IPS-NIHi11 (cell line): ENCODE results near the gene KAZN.
A peak's percentile ranks its signal among the peaks of the same experiment; 100 is the strongest.

ENCODE experiments used
- DNase-seq: peaks from one replicate; pipeline ENCODE4 v3.0.0; 2012; ENCODE audit warnings: mixed read lengths, low spot score

The KAZN gene

GRCh38 chr1:15063346-15063745 lies 464.9 kb downstream of the KAZN start:
- DNase-seq: no peak

GRCh38 chr1:15063783-15064182 lies 465.3 kb downstream of the KAZN start:
- no peak for DNase-seq

GRCh38 chr1:15064217-15064929 lies 465.9 kb downstream of the KAZN start:
- no peak for DNase-seq

GRCh38 chr1:15065291-15065690 lies 466.8 kb downstream of the KAZN start:
- DNase-seq: no peak

DNA sequence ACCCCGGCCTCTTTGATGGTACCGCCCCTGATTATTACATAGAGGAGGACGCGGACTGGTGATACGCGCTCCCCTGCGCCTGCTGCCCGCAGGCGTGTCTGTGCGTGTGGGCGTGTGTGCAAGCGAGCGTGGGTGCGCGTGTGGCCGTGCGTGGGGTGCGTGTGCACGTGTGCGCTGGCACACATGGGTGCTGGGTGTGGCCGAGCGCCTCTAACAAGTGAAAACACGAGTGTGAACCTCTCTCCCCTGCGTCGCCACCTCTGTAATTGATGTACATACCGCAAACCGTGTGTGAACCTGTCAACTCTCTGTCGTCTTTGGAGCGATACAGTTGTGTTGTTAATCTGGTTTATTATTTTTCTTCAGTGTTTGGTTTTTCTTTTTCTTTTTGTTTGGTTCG lies 467.3 kb downstream of the KAZN start:
- DNase-seq: no peak

GRCh38 chr1:15066191-15066590 lies 467.7 kb downstream of the KAZN start:
- DNase-seq: no peak

- no peak for DNase-seq
Observed at GRCh38 chr1:15067148-15067547, 468.7 kb downstream of the KAZN start.

DNA sequence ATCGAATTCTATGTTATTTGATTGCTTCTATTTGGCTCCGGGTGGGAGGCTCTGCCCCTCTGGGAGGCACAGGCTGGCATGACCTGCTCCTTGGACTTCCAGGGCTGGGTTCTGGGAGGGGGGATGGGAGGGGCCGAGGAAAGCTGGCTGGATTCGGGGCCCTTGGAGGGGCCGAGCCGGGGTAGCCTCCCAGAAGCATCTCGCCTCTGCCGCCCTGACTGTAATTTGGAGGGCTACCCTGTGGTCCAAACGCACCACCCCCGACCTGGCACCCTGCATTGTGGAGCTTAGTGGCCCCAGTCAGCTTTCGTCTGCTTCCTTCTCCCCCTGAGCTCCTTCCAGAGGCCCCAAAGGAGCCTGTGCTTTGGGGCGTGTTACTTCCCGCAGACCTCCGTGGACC lies 469.7 kb downstream of the KAZN start:
- no peak for DNase-seq

GRCh38 chr1:15068997-15069396 lies 470.5 kb downstream of the KAZN start:
- DNase-seq: no peak

DNA sequence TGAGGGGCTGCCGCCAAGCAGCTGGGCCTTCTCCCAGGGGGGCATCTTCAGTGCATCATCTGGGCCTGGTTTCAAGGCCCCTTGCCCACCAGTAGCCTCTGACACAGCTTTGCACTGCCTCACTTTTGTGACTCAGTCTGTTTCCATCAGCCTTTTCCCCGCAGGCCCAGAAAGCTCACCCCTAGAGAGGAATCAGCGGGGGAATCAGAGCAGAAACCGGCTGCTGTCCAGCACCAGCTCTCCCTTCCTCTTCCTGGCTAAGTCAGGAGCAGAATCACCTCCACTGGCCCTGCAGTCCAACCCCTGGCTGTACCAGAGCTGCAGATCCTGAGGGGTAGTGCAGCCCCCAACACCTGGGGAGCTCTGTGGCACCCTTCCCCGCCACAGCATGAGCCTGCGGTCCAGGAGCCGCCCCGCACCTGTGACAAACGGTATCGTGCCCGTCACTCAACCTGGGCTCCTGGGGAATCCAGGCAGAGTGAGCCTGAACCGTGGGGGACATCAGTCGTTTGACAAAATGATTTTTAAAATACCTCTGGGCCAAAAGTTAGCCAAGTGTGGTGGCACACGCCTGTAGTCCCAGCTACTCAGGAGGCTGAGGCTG lies 471.8 kb downstream of the KAZN start:
- peak; percentile 42 for DNase-seq

- no peak for DNase-seq
Observed at GRCh38 chr1:15071936-15072335, 473.5 kb downstream of the KAZN start.

GRCh38 chr1:15073799-15074308 lies 475.4 kb downstream of the KAZN start:
- DNase-seq: no peak

DNA sequence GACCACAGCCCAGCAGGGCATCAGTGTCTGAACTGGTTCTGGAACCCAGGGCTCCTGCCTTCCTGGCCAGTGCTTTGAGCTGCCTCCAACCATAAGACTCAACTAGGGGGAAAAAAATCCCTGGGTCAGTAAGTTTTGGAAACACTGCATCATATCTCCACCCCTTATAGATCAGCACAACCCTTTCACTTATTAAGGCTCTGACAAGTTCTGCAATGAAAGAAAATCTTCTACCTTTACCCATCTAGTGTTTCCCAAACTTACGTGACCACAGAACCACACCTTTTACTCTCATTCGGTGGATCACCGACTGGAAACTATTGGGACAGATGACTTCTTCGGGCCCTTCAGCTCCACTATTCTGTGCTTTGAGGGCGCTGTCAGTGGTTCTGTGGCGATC lies 476.7 kb downstream of the KAZN start:
- DNase-seq: no peak

DNA sequence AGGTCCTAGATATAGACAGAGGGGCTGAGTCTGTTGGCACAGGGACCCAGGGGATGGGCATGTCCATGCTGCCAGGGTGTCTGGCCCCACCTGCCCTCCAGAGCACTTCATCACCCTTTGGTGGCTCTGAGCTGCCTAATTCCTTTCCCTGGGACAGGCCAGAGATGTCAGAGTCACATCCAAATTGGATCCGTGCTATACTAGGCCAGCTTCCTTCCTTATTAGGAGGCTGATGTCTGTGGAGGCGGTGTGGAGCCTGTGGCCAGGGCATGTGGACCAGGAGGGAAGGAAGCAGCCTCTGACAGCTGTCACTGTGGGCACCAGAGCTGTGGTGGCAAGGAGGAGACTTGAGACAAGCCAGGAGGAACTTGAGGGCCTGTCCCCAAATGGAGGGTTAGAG lies 477.3 kb downstream of the KAZN start:
- DNase-seq: no peak

- DNase-seq: no peak
Observed at GRCh38 chr1:15076807-15077206, 478.3 kb downstream of the KAZN start.

- no peak for DNase-seq
Observed at GRCh38 chr1:15077384-15077783, 478.9 kb downstream of the KAZN start.

- no peak for DNase-seq
Observed at GRCh38 chr1:15080328-15081007, 482.0 kb downstream of the KAZN start.

DNA sequence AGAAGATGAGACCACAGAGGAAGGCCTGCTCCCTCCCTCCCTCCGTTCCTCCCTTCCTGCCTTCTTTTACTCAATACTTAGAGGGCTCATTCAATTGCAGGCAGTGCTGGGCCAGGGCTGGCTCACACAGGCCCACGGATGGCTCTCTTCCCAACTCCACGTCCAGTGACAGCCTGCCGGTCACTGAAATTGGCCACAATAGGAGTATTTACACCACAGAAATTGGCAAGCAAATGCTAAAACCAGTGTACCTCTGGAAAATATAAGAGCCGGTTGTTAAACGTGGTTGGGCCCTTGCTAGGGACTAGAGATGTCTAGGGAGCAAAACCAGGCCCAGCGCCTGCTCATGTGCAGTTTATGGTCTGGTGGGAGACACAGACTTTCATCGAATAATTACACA lies 482.6 kb downstream of the KAZN start:
- no peak for DNase-seq

DNA sequence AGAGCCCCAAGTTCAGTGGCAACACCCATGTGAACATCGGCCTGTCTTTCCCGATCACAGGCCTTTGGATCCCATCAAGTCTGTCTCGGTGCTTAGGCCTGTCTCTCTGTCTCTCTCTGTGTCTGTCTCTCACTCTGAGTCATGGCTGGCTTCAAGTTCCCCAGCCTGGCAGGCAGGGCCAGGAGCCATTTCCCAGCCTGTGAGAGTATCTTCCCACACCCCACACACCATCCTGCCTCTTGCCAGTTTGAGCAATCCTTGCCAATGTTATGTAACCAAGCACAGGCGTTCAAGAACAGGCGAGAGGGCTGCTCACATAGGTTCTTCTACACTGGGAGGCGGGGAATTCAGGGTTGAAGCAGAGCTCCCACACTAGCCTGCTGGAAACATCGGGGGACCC lies 485.1 kb downstream of the KAZN start:
- no peak for DNase-seq

- no peak for DNase-seq
Observed at GRCh38 chr1:15088281-15088971, 489.9 kb downstream of the KAZN start.

GRCh38 chr1:15089258-15089992 lies 490.9 kb downstream of the KAZN start:
- no peak for DNase-seq

DNA sequence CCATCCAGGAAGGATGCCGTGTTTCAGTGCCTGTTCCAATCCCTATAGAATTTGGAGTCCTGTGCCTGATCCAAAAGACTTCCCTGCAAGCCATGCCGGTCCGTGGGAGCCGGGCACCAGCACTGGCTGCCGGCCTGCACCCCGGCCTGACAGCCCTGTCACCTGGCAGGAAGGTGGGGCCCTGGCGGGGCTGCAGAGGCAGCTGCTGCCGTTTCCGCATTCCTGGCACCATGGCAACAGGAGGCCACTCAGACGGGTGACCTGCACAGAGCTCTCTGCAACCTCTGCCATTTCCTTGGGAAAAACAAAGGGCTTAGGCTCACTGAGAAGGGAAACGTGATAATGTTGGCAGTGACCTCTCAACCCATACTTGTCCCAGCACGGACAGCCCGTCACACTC lies 491.9 kb downstream of the KAZN start:
- DNase-seq: peak; percentile 93
